Muscle of arm (tissue), 14 donors: ENCODE measurements around the gene BTF3. TPM values are rescaled to one million over a fixed set of nuclear protein-coding genes. Genes with fewer than 3 reads are reported as not detected.
"Not testable (repeated sequence)": the region's sequence is repeated elsewhere in the genome, so short reads cannot be mapped to it uniquely, and the experiment has no call there.

Experiments used
- DNase-seq: peaks from one replicate; pipeline ENCODE4 v3.0.0-alpha.2; 2013
- long read RNA-seq, 11 donors: transcript quantifications; one replicate each; lab custom pipeline, GENCODE V29; 2026
- polyA plus RNA-seq, 12 donors: library from polyadenylated mRNA; unstranded; fragments of 120-200 nt; gene quantifications; one replicate each; pipeline ENCODE4 v1.2.1, GENCODE V29; 2013; ENCODE audit not compliant: insufficient read length in 12 of 12

BTF3 gene
- 1,000 to 10,000 TPM in 11 of 12 donors, not detected in 1; 1,046 to 1,477 (median 1,324) TPM for polyA plus RNA-seq
- long read RNA-seq, donor 1, transcript BTF3-202 (6 exons, 1,237 nt), result minor isoform, 14 of 624 reads
- long read RNA-seq, donor 1, transcript BTF3-201 (6 exons, 897 nt), result major isoform, 393 of 624 reads
- long read RNA-seq, donor 1, partial matches to known transcripts, result 148 of 624 reads
- long read RNA-seq, donor 1, other reads (novel, unspliced or antisense), result 66 of 624 reads
- long read RNA-seq, donor 2, transcript BTF3-202 (6 exons, 1,237 nt), result minor isoform, 42 of 1,169 reads
- long read RNA-seq, donor 2, transcript BTF3-201 (6 exons, 897 nt), result major isoform, 707 of 1,169 reads
- long read RNA-seq, donor 2, partial matches to known transcripts, result 272 of 1,169 reads
- long read RNA-seq, donor 2, other reads (novel, unspliced or antisense), result 141 of 1,169 reads
- long read RNA-seq, donor 3, transcript BTF3-201 (6 exons, 897 nt), result major isoform, 255 of 445 reads
- long read RNA-seq, donor 3, transcript BTF3-202 (6 exons, 1,237 nt), result minor isoform, 12 of 445 reads
- long read RNA-seq, donor 3, partial matches to known transcripts, result 127 of 445 reads
- long read RNA-seq, donor 3, other reads (novel, unspliced or antisense), result 49 of 445 reads
- long read RNA-seq, donor 4, transcript BTF3-201 (6 exons, 897 nt), result major isoform, 206 of 343 reads
- long read RNA-seq, donor 4, transcript BTF3-202 (6 exons, 1,237 nt), result minor isoform, 16 of 343 reads
- long read RNA-seq, donor 4, partial matches to known transcripts, result 86 of 343 reads
- long read RNA-seq, donor 4, other reads (novel, unspliced or antisense), result 32 of 343 reads
- long read RNA-seq, donor 5, transcript BTF3-202 (6 exons, 1,237 nt), result minor isoform, 44 of 804 reads
- long read RNA-seq, donor 5, transcript BTF3-201 (6 exons, 897 nt), result major isoform, 532 of 804 reads
- long read RNA-seq, donor 5, partial matches to known transcripts, result 113 of 804 reads
- long read RNA-seq, donor 5, other reads (novel, unspliced or antisense), result 108 of 804 reads
- long read RNA-seq, donor 6, transcript BTF3-201 (6 exons, 897 nt), result major isoform, 243 of 384 reads
- long read RNA-seq, donor 6, transcript BTF3-202 (6 exons, 1,237 nt), result minor isoform, 19 of 384 reads
- long read RNA-seq, donor 6, partial matches to known transcripts, result 69 of 384 reads
- long read RNA-seq, donor 6, other reads (novel, unspliced or antisense), result 52 of 384 reads
- long read RNA-seq, donor 7, transcript BTF3-202 (6 exons, 1,237 nt), result minor isoform, 23 of 408 reads
- long read RNA-seq, donor 7, transcript BTF3-201 (6 exons, 897 nt), result major isoform, 276 of 408 reads
- long read RNA-seq, donor 7, partial matches to known transcripts, result 64 of 408 reads
- long read RNA-seq, donor 7, other reads (novel, unspliced or antisense), result 42 of 408 reads
- long read RNA-seq, donor 8, transcript BTF3-201 (6 exons, 897 nt), result major isoform, 567 of 854 reads
- long read RNA-seq, donor 8, transcript BTF3-202 (6 exons, 1,237 nt), result minor isoform, 34 of 854 reads
- long read RNA-seq, donor 8, partial matches to known transcripts, result 151 of 854 reads
- long read RNA-seq, donor 8, other reads (novel, unspliced or antisense), result 98 of 854 reads
- long read RNA-seq, donor 9, transcript BTF3-201 (6 exons, 897 nt), result major isoform, 275 of 484 reads
- long read RNA-seq, donor 9, transcript BTF3-202 (6 exons, 1,237 nt), result minor isoform, 21 of 484 reads
- long read RNA-seq, donor 9, partial matches to known transcripts, result 146 of 484 reads
- long read RNA-seq, donor 9, other reads (novel, unspliced or antisense), result 38 of 484 reads
- long read RNA-seq, donor 10, transcript BTF3-202 (6 exons, 1,237 nt), result minor isoform, 44 of 695 reads
- long read RNA-seq, donor 10, transcript BTF3-201 (6 exons, 897 nt), result major isoform, 420 of 695 reads
- long read RNA-seq, donor 10, partial matches to known transcripts, result 139 of 695 reads
- long read RNA-seq, donor 10, other reads (novel, unspliced or antisense), result 89 of 695 reads
- long read RNA-seq, donor 11, transcript BTF3-201 (6 exons, 897 nt), result major isoform, 631 of 914 reads
- long read RNA-seq, donor 11, transcript BTF3-202 (6 exons, 1,237 nt), result minor isoform, 40 of 914 reads
- long read RNA-seq, donor 11, partial matches to known transcripts, result 112 of 914 reads
- long read RNA-seq, donor 11, other reads (novel, unspliced or antisense), result 124 of 914 reads

- DNase-seq, result peak; percentile 98
These were observed at the start of gene BTF3 for GRCh38 chr5:73498057-73498992. TSS of gene BTF3 (plus strand) at chr5:73498442. CDS start at chr5:73498668, 226 bp downstream.

DNA sequence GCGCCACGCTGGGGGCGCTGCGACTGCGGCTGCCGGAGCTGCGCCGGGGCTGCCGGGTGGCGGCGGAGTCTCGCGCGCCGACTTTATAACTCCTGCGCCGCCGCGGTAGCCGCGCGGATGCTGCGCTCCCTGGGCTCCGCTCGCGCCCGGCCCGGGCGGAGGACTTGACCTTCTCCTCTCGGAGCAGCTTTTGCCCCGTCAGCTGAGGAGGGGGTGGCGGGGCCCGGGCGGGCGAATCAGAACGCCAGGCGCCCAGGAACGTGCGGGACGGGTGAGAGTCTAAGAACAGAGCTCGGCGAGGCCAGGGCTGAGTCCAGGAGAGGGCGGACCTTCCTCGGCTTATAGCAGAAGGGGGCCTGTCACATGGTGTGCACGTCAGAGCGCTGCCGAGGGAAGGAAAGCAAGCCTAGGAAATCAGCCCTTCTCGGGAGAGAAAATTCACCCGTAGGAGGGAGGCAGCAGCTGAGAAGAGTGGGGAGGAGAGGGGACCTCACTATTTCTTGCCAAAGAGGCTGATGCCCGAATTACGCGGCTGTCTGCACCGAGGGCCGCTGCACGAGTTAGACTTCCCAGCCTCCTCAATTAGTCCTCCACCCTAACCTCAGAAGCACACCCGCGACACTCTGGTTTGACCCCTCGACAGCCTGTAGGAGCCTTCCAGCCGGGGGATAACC, 49.6 kb upstream of the BTF3 start, which contains the start of gene FOXD1:
FOXD1 (minus strand) TSS at position 315 of the 674 bp plus-strand sequence. CDS start 415 bp downstream, outside the sequence.
- DNase-seq, result peak; percentile 83

GRCh38 chr5:73450137-73450536, 48.1 kb upstream of the BTF3 start:
- DNase-seq, result no peak

GRCh38 chr5:73450672-73451223, 47.5 kb upstream of the BTF3 start:
- DNase-seq, result no peak

- DNase-seq, result no peak
These were observed 46.8 kb upstream of the BTF3 start for GRCh38 chr5:73451224-73452130.

GRCh38 chr5:73452215-73452614, 46.0 kb upstream of the BTF3 start:
- no peak for DNase-seq

DNA sequence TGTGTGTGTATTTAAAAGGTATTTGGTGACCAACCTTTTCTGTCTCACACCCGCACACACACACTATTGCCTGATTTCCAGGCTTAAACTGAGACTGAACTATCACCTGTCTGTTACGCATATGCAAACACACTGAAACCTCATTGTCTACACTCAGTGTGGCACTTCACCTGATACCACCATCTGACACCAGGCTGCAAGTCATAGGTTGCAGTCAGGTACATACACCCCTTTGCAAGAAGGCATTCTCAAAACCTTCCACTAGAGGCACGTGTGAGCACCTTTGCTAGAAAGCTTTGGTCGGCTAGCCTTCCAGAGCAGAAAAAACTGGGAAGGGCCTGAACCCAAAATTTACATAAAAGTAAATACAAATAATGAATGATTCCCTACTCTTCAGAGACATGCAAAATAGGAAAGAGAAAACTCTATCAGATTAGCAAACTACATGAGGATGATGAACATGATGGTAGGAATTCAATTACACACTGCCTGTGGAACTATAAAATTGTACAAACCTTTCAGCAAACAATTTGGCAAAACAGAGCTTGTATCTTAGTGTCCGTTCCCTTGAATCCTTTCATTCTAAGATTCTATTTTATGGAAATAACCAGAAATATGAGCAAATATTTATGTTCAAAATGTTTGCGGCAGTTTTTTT, 43.7 kb upstream of the BTF3 start:
- no peak for DNase-seq

- DNase-seq, result not testable (repeated sequence)
These were observed 41.8 kb upstream of the BTF3 start for GRCh38 chr5:73456462-73456861.

DNA sequence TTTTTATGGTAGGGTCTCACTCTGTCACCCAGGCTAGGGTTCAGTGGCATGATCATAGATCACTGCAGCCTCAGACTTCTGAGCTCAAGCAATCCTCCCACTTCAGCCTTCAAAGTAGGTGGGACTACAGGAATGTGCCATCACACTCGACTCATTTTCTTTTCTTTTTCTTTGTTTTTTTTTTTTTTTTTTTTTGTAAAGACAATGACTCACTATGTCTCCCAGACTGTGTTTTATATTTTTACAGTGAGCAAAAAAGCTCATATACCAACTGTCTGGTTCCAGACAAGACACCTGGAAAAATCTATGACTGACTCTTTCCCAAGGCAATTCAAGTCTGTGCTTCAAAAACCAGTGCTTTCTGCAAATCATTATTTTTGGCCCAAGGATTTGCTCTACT, 38.9 kb upstream of the BTF3 start:
- no peak for DNase-seq

DNA sequence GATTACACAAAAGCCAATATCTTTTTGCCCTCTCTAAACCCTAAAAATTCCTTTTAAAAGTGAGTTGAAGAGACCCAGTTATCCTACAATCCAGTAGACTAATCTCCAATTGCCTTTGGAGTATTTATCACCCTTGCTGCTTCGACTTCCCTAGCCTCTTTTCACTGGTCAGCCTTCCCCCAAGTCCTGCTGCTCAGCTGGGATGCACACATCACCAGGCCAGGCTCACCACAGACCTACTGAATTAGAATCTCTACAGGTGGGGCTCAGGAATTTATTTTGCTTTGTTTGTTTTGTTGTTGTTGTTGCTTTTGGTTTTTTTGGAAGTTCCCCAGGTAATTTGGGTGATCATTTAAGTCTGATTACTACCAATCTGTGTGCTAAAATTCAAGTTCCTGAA, 38.1 kb upstream of the BTF3 start:
- DNase-seq, result no peak

- peak; percentile 91 for DNase-seq
These were observed 34.1 kb upstream of the BTF3 start for GRCh38 chr5:73464016-73464745.

GRCh38 chr5:73468638-73469037, 29.6 kb upstream of the BTF3 start:
- not testable (repeated sequence) for DNase-seq

DNA sequence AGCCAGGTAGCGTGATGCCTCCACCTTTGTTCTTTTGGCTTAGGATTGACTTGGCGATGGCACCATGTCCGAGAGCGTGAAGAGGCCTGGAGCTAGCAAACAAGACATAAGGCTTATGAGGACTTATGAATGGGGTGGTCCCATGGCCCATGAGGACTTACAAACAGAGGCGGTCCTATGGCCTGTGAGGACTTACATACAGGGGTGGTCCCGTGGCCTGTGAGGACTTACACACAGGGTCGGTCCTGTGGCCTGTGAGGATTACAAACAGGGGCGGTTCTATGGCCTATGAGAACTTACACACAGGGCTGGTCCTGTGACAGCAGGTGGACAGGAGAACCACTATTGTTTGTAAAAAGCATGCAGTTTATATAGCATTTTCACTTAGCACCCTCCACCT, 28.4 kb upstream of the BTF3 start:
- no peak for DNase-seq

DNA sequence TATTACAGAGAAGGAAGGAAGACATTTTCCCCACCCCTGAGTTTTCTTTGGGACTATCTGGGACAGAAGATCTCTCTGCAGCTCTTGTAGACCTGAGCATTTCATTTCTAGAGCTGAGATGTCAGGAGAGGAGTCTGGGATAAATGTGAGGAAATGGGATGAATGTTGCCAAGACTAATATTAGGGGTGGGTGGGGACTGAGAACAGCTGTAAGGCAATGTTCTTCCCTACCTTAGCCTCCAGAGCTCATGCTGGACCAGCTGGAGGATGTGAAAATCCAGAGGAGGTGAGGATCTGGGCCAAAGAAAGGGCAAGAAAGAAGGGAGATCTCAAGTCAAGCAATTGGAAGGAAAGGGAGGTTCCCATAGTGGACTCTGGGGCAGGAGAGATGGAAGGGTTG, 26.6 kb upstream of the BTF3 start:
- DNase-seq, result peak; percentile 76

DNA sequence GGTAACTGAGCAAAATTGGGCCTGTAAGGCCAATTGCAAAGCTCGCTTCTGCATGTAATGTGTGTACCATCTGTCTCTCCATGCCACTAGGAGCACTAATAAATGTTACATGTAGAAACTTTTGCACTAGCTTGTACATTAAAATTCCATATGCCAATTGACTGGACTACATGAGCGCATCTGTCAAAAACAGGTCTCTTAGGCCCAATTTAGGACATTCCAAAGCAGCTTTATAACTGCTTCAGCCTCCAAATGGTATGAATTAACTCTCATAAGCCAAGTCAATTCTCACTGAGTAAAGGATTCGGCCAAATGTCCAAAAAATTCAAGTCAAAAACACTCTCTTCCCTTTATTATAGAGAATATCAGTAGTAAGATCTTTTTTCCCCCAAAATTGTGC, 26.1 kb upstream of the BTF3 start:
- no peak for DNase-seq
